GM20431 (cell line): ENCODE measurements around the gene DOK7.
"Not testable (repeated sequence)": the region's sequence is repeated elsewhere in the genome, so short reads cannot be mapped to it uniquely, and the experiment has no call there.

Experiments
- in situ Hi-C: fragments of 300-500 bp; cut with MseI, MboI; formaldehyde crosslinking; loops from one replicate; pipeline ENCODE4 v1.15.0; 2020; ENCODE audit warnings: low sequenced_read_pairs; ENCODE audit not compliant: unreplicated experiment

DOK7 gene

GRCh38 chr4:3458371-3458770, 4.7 kb upstream of the DOK7 start:
- in situ Hi-C loops, result no loop called here

- in situ Hi-C loops, result not testable (repeated sequence)
Measured at GRCh38 chr4:3459156-3459555, 4.0 kb upstream of the DOK7 start.

GRCh38 chr4:3460926-3461325, 2.2 kb upstream of the DOK7 start:
- in situ Hi-C loops, result no loop called here

- in situ Hi-C loops, result no loop called here
Measured at GRCh38 chr4:3461515-3462291, 1.4 kb upstream of the DOK7 start.

GRCh38 chr4:3462321-3462789, 751 bp upstream of the DOK7 start:
- in situ Hi-C loops, result no loop called here

- in situ Hi-C loops, result no loop called here
Measured at GRCh38 chr4:3463556-3464348, 646 bp downstream of the DOK7 start.

GRCh38 chr4:3464349-3464905, 1.3 kb downstream of the DOK7 start:
- in situ Hi-C loops, result no loop called here

- in situ Hi-C loops, result no loop called here
Measured at GRCh38 chr4:3464911-3465697, 2.0 kb downstream of the DOK7 start.

GRCh38 chr4:3465698-3466671, 2.9 kb downstream of the DOK7 start:
- in situ Hi-C loops, result no loop called here

- in situ Hi-C loops, result no loop called here
Measured at GRCh38 chr4:3466691-3467600, 3.8 kb downstream of the DOK7 start.

- in situ Hi-C loops, result no loop called here
Measured at GRCh38 chr4:3467601-3468031, 4.5 kb downstream of the DOK7 start.

- in situ Hi-C loops, result no loop called here
Measured at GRCh38 chr4:3468154-3468553, 5.0 kb downstream of the DOK7 start.

GRCh38 chr4:3468804-3469203, 5.7 kb downstream of the DOK7 start:
- in situ Hi-C loops, result no loop called here

- in situ Hi-C loops, result no loop called here
Measured at GRCh38 chr4:3469386-3470243, 6.5 kb downstream of the DOK7 start.

GRCh38 chr4:3470244-3471097, 7.4 kb downstream of the DOK7 start:
- in situ Hi-C loops, result no loop called here

- in situ Hi-C loops, result no loop called here
Measured at GRCh38 chr4:3471098-3471760, 8.1 kb downstream of the DOK7 start.
